Hepatocyte (in vitro differentiated cells): ENCODE results near the gene STARD13. TPM values are rescaled to one million over a fixed set of nuclear protein-coding genes. Genes with fewer than 3 reads are reported as not detected.

Experiments
- DNase-seq: peaks from one replicate; pipeline ENCODE4 v3.0.0-alpha.2; 2016; ENCODE audit warnings: low spot score
- H2AFZ ChIP-seq: fragments of 200-600 bp; sonication (generic); 2 replicates; pipeline ENCODE4 v1.6.0; 2016; ENCODE audit warnings: antibody characterized with exemption, mild to moderate bottlenecking
- H3K27ac ChIP-seq: fragments of 200-600 bp; sonication (generic); 2 replicates; pipeline ENCODE4 v1.5.1; 2016; ENCODE audit warnings: mild to moderate bottlenecking
- H3K27me3 ChIP-seq: fragments of 200-600 bp; sonication (generic); 2 replicates; pipeline ENCODE4 v1.6.1; 2016
- H3K36me3 ChIP-seq: fragments of 200-600 bp; sonication (generic); replicated peaks from 2 replicates; pipeline ENCODE4 v1.5.1; 2016; ENCODE audit warnings: low read depth; ENCODE audit not compliant: insufficient read depth
- H3K4me1 ChIP-seq: fragments of 200-600 bp; sonication (generic); 2 replicates; pipeline ENCODE4 v1.5.1; 2016; ENCODE audit warnings: mild to moderate bottlenecking, moderate library complexity; ENCODE audit not compliant: insufficient read depth
- H3K4me2 ChIP-seq: fragments of 200-600 bp; sonication (generic); 2 replicates; pipeline ENCODE4 v1.6.0; 2016
- H3K4me3 ChIP-seq: fragments of 200-600 bp; sonication (generic); 2 replicates; pipeline ENCODE4 v1.5.1; 2016; ENCODE audit warnings: mild to moderate bottlenecking
- H3K79me2 ChIP-seq: fragments of 200-600 bp; sonication (generic); 2 replicates; pipeline ENCODE4 v1.6.0; 2017; ENCODE audit warnings: mild to moderate bottlenecking
- H3K9me2 ChIP-seq: fragments of 200-600 bp; sonication (generic); replicated peaks from 2 replicates; pipeline ENCODE4 v1.6.0; 2017; ENCODE audit warnings: mild to moderate bottlenecking; ENCODE audit not compliant: insufficient read depth
- H3K9me3 ChIP-seq: fragments of 200-600 bp; sonication (generic); 2 replicates; pipeline ENCODE4 v1.5.1; 2016; ENCODE audit warnings: low read depth, mild to moderate bottlenecking
- H4K20me1 ChIP-seq: fragments of 200-600 bp; sonication (generic); 2 replicates; pipeline ENCODE4 v1.6.0; 2016; ENCODE audit warnings: mild to moderate bottlenecking; ENCODE audit not compliant: insufficient read depth, poor library complexity, severe bottlenecking
- EZH2 ChIP-seq: fragments of 200-600 bp; sonication (generic); IDR thresholded peaks from 2 replicates; pipeline ENCODE4 v1.6.1; 2016; ENCODE audit warnings: antibody characterized with exemption, mild to moderate bottlenecking, borderline replicate concordance
- EZH2phosphoT487 ChIP-seq: fragments of 200-600 bp; sonication (generic); IDR thresholded peaks from one replicate; pipeline ENCODE4 v1.6.1; 2018; ENCODE audit warnings: antibody characterized with exemption, mild to moderate bottlenecking, low read depth, moderate library complexity; ENCODE audit not compliant: unreplicated experiment, severe bottlenecking
- WGBS: methylation state at CpG from one replicate; pipeline ENCODE4 v1.1.6; 2016; ENCODE audit warnings: low lambda C conversion rate; ENCODE audit errors: missing lambda C conversion rate; 5-methylcytosine and 5-hydroxymethylcytosine counted together
- polyA plus RNA-seq: library from polyadenylated mRNA; unstranded; fragments of >200 nt; fragmentation: Nextera tagmentation; extraction: Ambion mirVana; gene quantifications from 2 replicates; pipeline ENCODE4 v1.2.1, GENCODE V29; 2016
- total RNA-seq: library from RNA; depleted of rRNA; stranded (reverse); fragments of >200 nt; gene quantifications from 2 replicates; pipeline ENCODE4 v1.2.3, GENCODE V29; 2014
- TF ChIP-seq, protein P1 (sequence below): fragments of 200-600 bp; sonication (generic); IDR thresholded peaks from 2 replicates; pipeline ENCODE4 v1.5.1; 2016; ENCODE audit warnings: antibody characterized with exemption, mild to moderate bottlenecking; ENCODE audit not compliant: poor library complexity

Gene STARD13
- total and polyA plus RNA-seq, 2 experiments from 2014 or later = 5.4 to 13.5 TPM

DNA sequence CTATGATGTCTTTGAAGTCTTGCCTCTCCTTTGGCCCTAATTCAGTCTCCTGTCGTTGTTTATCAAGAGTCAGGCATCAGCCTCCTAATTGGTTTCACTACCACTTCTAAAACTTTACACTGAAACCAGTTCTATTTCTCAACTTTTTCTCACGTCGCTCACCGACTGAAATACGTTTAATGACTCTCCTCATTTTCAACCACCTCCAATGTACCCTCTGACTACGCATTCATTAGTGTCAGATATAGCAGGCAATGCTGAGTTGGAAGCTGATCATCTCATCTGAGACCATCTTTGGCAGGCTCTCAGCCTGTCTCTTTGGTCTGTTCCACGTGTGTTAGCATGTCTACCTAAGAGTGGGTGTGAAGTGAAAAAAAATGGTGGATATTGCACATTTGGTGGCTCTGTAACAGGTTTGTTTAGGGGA is 141.2 kb downstream of the STARD13 start:
- no peak for TF ChIP-seq EZH2phosphoT487
- TF ChIP-seq EZH2 = no peak
- TF ChIP-seq, protein P1, sequence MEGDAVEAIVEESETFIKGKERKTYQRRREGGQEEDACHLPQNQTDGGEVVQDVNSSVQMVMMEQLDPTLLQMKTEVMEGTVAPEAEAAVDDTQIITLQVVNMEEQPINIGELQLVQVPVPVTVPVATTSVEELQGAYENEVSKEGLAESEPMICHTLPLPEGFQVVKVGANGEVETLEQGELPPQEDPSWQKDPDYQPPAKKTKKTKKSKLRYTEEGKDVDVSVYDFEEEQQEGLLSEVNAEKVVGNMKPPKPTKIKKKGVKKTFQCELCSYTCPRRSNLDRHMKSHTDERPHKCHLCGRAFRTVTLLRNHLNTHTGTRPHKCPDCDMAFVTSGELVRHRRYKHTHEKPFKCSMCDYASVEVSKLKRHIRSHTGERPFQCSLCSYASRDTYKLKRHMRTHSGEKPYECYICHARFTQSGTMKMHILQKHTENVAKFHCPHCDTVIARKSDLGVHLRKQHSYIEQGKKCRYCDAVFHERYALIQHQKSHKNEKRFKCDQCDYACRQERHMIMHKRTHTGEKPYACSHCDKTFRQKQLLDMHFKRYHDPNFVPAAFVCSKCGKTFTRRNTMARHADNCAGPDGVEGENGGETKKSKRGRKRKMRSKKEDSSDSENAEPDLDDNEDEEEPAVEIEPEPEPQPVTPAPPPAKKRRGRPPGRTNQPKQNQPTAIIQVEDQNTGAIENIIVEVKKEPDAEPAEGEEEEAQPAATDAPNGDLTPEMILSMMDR = no peak
- H3K27ac ChIP-seq = no peak overlapping the region
- H3K36me3 ChIP-seq = peaks cover 7% of the 10 kb centered on the region
- DNase-seq = no peak
- no peaks in the 10 kb centered on the region for H3K9me3 ChIP-seq
- H3K79me2 ChIP-seq = no peaks in the 10 kb centered on the region
- no peaks in the 10 kb centered on the region for H4K20me1 ChIP-seq
- no peaks in the 10 kb centered on the region for H3K4me1 ChIP-seq
- H3K27me3 ChIP-seq = no peaks in the 10 kb centered on the region
- no peak overlapping the region for H3K4me3 ChIP-seq
- no peak overlapping the region for H2AFZ ChIP-seq
- WGBS = 90% methylated on average over 7 of the region's 7 CpGs
- no peaks in the 10 kb centered on the region for H3K9me2 ChIP-seq
- no peak overlapping the region for H3K4me2 ChIP-seq

- Histone ChIP-seq H2AFZ (no peak overlapping the region), H3K27ac (no peak overlapping the region), H3K4me2 (no peak overlapping the region), H3K27me3 (no peaks in the 10 kb centered on the region), H4K20me1 (no peaks in the 10 kb centered on the region), H3K9me3 (no peaks in the 10 kb centered on the region), H3K4me3 (no peak overlapping the region), H3K36me3 (no peaks in the 10 kb centered on the region), H3K79me2 (no peaks in the 10 kb centered on the region), H3K4me1 (no peaks in the 10 kb centered on the region), H3K9me2 (no peaks in the 10 kb centered on the region)
- no peak for DNase-seq
- TF ChIP-seq EZH2 = no peak
- 89% methylated on average over 7 of the region's 7 CpGs for WGBS
Observed at GRCh38 chr13:33139780-33140535, 145.6 kb downstream of the STARD13 start.

DNA sequence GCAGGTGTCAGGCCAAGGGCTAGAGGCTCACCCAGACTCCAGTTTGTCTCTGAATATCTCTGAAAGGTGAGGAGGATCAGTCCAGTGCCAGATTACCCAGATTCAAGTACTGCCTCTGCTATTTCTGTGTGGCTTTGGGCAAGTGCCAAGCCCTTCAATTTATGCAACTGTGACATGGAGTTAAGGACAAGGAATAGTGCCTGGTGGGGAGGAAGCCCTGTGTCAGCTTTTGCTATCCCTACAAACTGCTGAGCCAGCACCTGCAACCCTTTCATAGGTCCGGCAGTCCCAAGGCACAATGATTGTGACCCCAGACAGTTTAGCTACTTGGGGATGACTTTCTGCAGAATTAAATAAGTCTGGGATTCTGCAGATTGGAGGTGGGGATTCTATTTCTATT is 146.4 kb downstream of the STARD13 start:
- TF ChIP-seq, protein P1 = no peak
- TF ChIP-seq EZH2 (no peak), EZH2phosphoT487 (no peak)
- no peak for DNase-seq
- WGBS = 81% methylated on average over 1 of the region's 1 CpG

DNA sequence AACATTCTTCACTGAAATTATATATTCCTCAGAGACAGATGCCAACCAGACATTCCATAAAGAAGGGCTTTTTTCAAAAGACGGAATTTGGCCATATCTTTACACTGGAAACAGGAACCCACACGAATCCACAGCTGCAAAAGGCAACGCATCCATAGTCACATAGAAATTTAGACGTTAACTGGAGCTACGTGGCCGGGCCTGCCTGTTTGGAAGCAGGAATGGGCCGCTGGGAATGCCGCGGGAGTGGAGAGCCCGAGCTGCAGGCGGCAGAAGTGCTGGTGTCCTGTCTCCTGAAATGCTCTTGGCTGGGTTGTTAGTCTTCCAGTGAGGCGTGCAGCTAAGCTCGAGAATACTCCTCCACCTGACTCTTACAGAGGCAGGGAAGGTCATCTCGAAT is 147.1 kb downstream of the STARD13 start:
- H3K27me3 ChIP-seq = no peaks in the 10 kb centered on the region
- no peaks in the 10 kb centered on the region for H3K36me3 ChIP-seq
- no peaks in the 10 kb centered on the region for H4K20me1 ChIP-seq
- no peak for DNase-seq
- H3K79me2 ChIP-seq = no peaks in the 10 kb centered on the region
- H3K4me2 ChIP-seq = no peak overlapping the region
- 90% methylated on average over 14 of the region's 14 CpGs for WGBS
- H3K9me3 ChIP-seq = no peaks in the 10 kb centered on the region
- H3K4me3 ChIP-seq = no peak overlapping the region
- TF ChIP-seq EZH2 (no peak), EZH2phosphoT487 (no peak)
- TF ChIP-seq, protein P1 = no peak
- no peak overlapping the region for H3K27ac ChIP-seq
- no peak overlapping the region for H2AFZ ChIP-seq
- H3K4me1 ChIP-seq = no peaks in the 10 kb centered on the region
- H3K9me2 ChIP-seq = no peaks in the 10 kb centered on the region

More for the DNA sequence above, 146.4 kb downstream of the STARD13 start:
- Histone ChIP-seq H3K4me3 (no peak overlapping the region), H3K4me1 (no peaks in the 10 kb centered on the region), H3K27ac (no peak overlapping the region), H3K4me2 (no peak overlapping the region), H3K27me3 (no peaks in the 10 kb centered on the region), H2AFZ (no peak overlapping the region), H3K36me3 (no peaks in the 10 kb centered on the region), H3K79me2 (no peaks in the 10 kb centered on the region), H3K9me3 (no peaks in the 10 kb centered on the region), H3K9me2 (no peaks in the 10 kb centered on the region), H4K20me1 (no peaks in the 10 kb centered on the region)
